GM19463 (cell line): ENCODE data around the gene MAPK7.

Experiments used
- ATAC-seq: cut with Tn5 transposase; IDR thresholded peaks from one replicate; pipeline ENCODE4 v1.9.1; 2021; ENCODE audit warnings: mild to moderate bottlenecking, moderate library complexity; ENCODE audit not compliant: unreplicated experiment

The MAPK7 gene

GRCh38 chr17:19377602-19378415, 489 bp upstream of the MAPK7 start:
- peak; percentile 93 for ATAC-seq

DNA sequence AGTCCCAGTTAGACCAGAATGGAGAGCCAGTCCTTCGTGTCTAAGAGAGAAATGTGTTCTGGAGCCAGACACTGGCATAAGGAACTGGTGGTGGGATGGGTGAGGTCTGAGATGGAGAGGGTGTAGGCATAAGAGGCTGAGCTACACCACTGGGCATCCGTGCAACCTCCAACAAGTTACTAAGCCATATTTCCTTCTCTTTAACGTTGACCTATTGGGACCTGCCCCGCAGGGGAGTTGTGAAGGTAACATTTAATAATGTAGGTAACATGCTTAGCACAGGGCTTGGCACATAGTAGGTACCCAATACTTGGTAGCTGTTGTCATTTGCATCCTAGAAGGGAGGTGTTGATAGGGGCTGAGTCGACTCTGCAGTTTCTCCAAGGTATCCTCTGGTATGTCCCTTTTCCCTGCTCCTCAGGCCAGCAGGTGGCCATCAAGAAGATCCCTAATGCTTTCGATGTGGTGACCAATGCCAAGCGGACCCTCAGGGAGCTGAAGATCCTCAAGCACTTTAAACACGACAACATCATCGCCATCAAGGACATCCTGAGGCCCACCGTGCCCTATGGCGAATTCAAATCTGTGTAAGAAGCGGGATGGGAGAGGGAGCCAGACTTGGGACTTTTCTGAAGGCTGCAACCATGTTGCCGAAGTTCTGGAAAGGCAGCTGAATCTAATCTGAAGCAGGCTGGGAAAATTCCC, 1.2 kb downstream of the MAPK7 start:
- no peak for ATAC-seq

GRCh38 chr17:19380481-19381301, 2.4 kb downstream of the MAPK7 start:
- ATAC-seq, result no peak

DNA sequence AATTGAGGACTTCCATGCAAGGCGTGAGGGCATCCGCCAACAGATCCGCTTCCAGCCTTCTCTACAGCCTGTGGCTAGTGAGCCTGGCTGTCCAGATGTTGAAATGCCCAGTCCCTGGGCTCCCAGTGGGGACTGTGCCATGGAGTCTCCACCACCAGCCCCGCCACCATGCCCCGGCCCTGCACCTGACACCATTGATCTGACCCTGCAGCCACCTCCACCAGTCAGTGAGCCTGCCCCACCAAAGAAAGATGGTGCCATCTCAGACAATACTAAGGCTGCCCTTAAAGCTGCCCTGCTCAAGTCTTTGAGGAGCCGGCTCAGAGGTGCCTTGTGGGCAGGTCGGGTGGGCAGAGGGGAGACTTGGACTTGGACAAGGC, 3.1 kb downstream of the MAPK7 start:
- no peak for ATAC-seq

DNA sequence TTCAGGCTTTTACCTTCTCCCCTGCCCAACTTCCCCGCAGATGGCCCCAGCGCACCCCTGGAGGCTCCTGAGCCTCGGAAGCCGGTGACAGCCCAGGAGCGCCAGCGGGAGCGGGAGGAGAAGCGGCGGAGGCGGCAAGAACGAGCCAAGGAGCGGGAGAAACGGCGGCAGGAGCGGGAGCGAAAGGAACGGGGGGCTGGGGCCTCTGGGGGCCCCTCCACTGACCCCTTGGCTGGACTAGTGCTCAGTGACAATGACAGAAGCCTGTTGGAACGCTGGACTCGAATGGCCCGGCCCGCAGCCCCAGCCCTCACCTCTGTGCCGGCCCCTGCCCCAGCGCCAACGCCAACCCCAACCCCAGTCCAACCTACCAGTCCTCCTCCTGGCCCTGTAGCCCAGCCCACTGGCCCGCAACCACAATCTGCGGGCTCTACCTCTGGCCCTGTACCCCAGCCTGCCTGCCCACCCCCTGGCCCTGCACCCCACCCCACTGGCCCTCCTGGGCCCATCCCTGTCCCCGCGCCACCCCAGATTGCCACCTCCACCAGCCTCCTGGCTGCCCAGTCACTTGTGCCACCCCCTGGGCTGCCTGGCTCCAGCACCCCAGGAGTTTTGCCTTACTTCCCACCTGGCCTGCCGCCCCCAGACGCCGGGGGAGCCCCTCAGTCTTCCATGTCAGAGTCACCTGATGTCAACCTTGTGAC, 3.6 kb downstream of the MAPK7 start:
- no peak for ATAC-seq

GRCh38 chr17:19382531-19383444, 4.5 kb downstream of the MAPK7 start:
- no peak for ATAC-seq

DNA sequence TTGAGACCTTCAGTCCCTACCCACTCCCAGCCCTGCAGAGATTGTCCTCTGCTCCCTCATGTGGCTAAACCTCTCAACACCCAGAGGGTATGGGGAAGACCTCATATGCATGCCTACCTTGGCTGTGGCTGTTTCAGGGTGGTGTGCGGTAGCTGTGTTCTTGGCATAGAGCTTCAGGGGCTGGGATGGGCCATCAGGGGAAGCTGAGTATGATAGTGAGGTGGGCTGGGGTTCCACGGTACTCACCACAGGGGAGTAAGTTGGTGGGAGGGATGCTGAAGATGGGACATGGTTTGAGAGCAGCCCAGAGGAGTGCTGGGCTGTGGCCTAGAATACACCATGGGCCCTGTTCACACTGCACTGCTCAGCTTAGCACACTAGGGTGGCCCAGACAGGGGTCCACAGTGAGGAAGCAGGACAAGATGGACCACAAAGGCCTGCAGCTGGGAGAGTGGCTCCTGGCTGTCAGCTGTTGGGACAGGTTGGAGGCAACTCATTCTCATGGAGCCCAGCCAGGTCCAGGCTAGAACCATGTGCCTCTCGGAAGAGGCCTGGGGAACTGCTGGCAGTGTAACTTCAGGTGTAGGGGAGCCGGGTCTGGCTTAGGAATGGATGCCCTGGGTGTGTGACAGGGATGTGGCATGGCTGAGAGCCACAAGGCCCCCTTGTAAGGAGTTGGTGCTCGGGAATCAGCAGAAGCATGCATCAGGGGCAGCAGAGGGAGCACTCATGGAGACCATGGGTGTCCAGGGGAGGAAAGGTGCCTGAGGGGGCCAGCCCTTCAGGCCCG, 5.6 kb downstream of the MAPK7 start:
- no peak for ATAC-seq

DNA sequence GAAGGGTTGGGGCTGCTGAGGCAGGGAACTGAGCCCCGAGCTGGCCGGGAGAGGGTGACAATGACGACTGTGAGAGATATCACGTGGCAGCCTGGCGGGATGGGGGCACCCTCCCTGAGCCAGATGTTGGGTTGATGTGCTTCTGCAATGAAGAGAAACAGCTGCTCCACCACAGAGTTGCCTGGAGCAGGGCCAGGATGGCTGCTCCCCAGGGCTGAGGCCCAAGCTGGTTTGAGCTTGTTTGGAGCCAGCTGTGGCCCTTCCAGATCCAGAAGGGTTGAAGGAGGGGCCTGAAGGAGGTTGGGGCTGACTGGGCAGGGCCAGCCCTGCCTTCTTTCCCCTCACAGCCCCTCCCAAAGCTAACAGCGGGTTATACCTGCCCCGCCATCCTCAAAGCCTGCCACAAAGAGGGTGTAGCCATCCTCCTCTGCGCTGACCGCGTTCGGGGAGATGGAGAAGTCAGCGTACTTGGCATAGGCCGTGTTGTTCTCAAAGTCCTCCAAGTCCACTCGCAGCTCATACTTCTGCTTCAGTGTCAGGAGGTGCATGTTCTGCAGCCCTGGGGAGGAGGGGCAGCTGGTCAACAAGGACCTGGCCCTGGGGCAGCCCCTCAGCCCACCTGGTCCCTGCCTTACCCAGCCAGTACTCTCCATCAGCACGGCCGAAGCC, 6.6 kb downstream of the MAPK7 start:
- ATAC-seq, result no peak

DNA sequence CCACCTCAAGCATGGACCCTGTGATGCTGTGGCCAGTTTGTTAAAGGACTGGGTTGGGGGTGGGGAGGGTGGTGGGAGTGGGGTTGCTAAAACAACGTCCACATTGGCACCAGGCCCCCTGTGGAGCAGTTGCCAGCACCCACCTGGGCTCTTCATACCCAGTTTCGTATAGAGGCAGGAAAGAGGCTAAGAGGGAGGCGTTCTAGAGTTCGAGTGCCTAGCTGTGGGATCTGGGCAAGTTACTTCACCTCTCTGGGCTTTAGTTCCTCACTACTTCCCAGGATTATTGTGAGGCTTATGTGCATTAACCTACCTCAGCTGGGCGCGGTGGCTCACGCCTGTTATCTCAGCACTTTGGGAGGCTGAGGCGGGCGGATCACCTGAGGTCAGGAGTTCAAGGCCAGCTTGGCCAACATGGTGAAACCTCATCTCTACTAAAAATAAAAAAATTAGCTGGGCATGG, 7.3 kb downstream of the MAPK7 start:
- no peak for ATAC-seq

GRCh38 chr17:19386051-19386929, 8.0 kb downstream of the MAPK7 start:
- ATAC-seq, result no peak

- ATAC-seq, result no peak
These were observed 8.9 kb downstream of the MAPK7 start, which contains the start of gene MFAP4 for GRCh38 chr17:19386974-19387920. Gene MFAP4, minus strand, starts transcription at chr17:19387190. Its CDS starts 35 bp downstream, at chr17:19387155.

DNA sequence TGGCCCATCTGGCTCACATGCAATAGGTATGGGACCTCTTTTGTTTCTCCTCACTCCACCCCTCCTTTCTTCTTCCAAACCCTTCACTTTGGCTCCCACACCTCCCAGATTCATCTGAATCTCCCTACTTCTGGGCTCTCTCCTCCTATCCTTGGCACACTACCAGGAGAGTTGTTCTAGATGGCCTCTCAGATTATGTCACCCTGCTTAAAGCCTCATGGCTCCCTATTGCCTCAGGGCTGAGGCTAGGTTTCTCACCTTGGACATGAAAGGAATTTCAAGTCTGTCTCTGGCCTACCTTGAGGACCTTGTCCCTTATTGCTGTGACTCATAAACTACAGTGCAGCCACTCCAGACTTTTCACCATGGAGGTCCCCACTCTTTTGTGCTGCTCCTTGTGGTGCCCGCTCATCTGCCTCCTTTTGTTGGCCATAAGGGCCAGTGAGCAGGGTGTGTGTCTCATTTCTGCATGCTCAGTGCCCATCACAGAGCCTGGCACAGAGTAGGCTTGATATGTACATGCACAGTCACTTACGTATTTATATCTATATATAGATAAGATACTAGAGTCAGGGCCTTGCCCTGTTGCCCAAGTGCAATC, 9.7 kb downstream of the MAPK7 start:
- no peak for ATAC-seq

- no peak for ATAC-seq
These were observed 10.8 kb downstream of the MAPK7 start for GRCh38 chr17:19388791-19389785.

- ATAC-seq, result no peak
These were observed 12.7 kb downstream of the MAPK7 start for GRCh38 chr17:19390951-19391350.

GRCh38 chr17:19391432-19391831, 13.1 kb downstream of the MAPK7 start:
- ATAC-seq, result no peak
